ENCODE measurements around the gene EMC9.

The EMC9 gene

GRCh38 chr14:24150567-24150966, 9.2 kb upstream of the EMC9 start:
- Histone ChIP-seq H3K9me3 (ENCODE audit: low read length) (no peaks in the 10 kb centered on the region), H3K27me3 (ENCODE audit: insufficient read depth, low read length) (no peaks in the 10 kb centered on the region), H3K4me3 (ENCODE audit: low read length) (no peak overlapping the region), H3K4me1 (ENCODE audit: insufficient read depth, low read length) (peaks cover 19% of the 10 kb centered on the region), H3K36me3 (ENCODE audit: insufficient read depth, low read length) (peaks cover 53% of the 10 kb centered on the region), H2AFZ (ENCODE audit: low read depth, low read length) (no peak overlapping the region)

GRCh38 chr14:24150061-24150460, 8.7 kb upstream of the EMC9 start:
- no peak overlapping the region for H3K4me3 ChIP-seq (ENCODE audit: low read length)
- H3K27me3 ChIP-seq (ENCODE audit: insufficient read depth, low read length) = no peaks in the 10 kb centered on the region
- H3K36me3 ChIP-seq (ENCODE audit: insufficient read depth, low read length) = peaks cover 48% of the 10 kb centered on the region
- H3K4me1 ChIP-seq (ENCODE audit: insufficient read depth, low read length) = peaks cover 22% of the 10 kb centered on the region
- H2AFZ ChIP-seq (ENCODE audit: low read depth, low read length) = no peak overlapping the region
- no peaks in the 10 kb centered on the region for H3K9me3 ChIP-seq (ENCODE audit: low read length)

DNA sequence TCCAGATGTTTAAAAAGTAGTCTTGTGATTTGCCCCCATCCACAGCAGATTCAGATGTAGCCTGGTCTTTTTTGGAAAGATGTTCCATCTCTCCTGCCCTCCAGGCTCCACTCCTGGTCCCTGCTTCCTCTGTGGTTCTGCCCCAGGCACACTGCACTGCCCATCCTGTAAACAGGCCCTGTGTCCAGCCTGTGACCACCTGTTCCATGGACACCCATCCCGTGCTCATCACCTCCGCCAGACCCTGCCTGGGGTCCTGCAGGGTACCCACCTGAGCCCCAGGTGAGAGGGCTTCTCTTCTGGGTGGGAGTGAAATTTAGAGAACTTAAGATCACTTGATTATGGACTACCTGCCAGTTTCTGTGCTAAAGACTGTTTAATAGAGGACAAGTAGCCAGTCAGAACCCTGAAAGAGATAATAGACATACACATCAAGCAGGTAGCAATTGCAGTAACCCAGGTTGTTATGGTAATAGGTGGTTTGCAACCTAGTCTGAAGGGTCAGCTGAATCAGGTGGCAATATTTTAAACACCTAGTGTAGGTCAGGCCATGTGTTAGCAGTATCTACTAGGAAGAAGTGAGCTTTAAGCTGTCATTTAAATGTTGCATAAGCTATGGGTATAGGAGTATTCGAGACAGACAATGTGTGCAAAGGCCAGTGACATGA, 8.0 kb upstream of the EMC9 start:
- no peaks in the 10 kb centered on the region for H3K9me3 ChIP-seq (ENCODE audit: low read length)
- peaks cover 22% of the 10 kb centered on the region for H3K4me1 ChIP-seq (ENCODE audit: insufficient read depth, low read length)
- H3K36me3 ChIP-seq (ENCODE audit: insufficient read depth, low read length) = peaks cover 46% of the 10 kb centered on the region

DNA sequence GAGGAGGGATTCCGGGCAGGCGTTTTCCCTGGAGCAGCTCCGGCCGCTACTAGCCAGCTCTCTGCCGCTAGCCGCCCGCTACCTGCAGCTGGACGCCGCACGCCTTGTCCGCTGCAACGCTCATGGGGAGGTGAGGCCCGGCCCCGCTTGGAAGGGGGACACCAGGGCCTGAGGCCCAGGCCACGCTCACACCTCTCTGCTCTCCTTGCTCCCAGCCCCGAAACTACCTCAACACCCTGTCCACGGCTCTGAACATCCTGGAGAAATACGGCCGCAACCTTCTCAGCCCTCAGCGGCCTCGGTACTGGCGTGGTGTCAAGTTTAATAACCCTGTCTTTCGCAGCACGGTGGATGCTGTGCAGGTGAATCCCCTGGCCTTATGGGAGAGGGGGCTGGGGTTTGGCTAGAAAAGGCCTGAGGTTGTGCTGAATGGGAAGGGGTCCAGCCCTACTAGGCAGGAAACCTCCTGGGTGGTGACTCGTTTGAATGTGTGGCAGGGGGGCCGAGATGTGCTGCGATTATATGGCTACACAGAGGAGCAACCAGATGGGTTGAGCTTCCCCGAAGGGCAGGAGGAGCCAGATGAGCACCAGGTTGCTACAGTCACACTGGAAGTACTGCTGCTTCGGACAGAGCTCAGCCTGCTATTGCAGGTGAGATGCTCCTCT, 6.5 kb upstream of the EMC9 start:
- peaks cover 55% of the 10 kb centered on the region for H3K36me3 ChIP-seq (ENCODE audit: insufficient read depth, low read length)
- no peaks in the 10 kb centered on the region for H3K27me3 ChIP-seq (ENCODE audit: insufficient read depth, low read length)
- H3K4me3 ChIP-seq (ENCODE audit: low read length) = peak overlapping the region; percentile 66
- peak overlapping the region; percentile 56 for H2AFZ ChIP-seq (ENCODE audit: low read depth, low read length)
- H3K9me3 ChIP-seq (ENCODE audit: low read length) = no peaks in the 10 kb centered on the region
- peaks cover 22% of the 10 kb centered on the region for H3K4me1 ChIP-seq (ENCODE audit: insufficient read depth, low read length)

More for the DNA sequence above, 8.0 kb upstream of the EMC9 start:
- Histone ChIP-seq H2AFZ (ENCODE audit: low read depth, low read length) (no peak overlapping the region), H3K4me3 (ENCODE audit: low read length) (no peak overlapping the region), H3K27me3 (ENCODE audit: insufficient read depth, low read length) (no peaks in the 10 kb centered on the region)

DNA sequence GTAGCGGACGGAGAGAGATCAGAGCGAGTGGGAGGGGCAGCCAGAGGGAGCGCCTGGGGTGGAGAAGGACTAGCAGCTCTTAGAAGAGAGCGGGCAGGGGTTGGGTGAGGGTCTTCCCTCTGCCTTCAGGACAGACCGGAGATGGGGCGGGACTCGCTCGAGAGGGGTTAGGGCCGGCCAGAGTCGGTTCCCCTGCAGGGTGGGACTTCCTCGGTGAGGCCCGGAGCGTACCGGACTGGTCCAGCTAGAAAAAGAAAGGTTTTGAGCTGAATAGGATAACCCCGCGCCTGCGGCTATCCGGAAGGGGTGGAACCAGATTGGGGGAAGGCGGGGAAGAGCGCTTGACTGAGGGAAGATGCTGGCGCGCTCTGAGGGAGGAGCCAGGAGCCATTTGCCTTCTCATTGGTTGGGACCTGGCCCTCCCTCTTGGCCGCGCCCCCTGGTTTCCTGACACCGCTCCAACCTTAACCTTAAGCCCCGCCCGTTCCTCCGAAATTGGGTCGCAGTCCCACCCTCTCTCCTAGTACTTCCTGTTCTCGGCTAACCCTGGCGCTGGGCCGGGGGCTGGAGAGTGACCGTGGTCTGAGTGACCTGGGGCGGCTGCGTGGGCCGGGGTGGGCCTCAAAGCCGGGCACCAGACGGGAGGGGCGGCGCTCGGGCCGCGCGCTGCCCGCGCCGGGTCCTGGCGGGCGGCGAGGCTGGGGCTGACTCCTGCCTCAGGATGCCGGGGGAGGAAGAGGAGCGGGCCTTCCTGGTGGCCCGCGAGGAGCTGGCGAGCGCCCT, 5.8 kb upstream of the EMC9 start, which contains the start of gene RNF31:
Gene RNF31, plus strand, starts transcription at position 521 of the 783 bp plus-strand sequence. Its CDS starts 201 bp downstream, at position 722.
- H3K27me3 ChIP-seq (ENCODE audit: insufficient read depth, low read length) = no peaks in the 10 kb centered on the region
- H2AFZ ChIP-seq (ENCODE audit: low read depth, low read length) = peak within 1 kb of the TSS; percentile 56
- H3K4me3 ChIP-seq (ENCODE audit: low read length) = peak within 1 kb of the TSS; percentile 66
- peaks cover 50% of the 10 kb centered on the region for H3K36me3 ChIP-seq (ENCODE audit: insufficient read depth, low read length)
- peaks cover 23% of the 10 kb centered on the region for H3K4me1 ChIP-seq (ENCODE audit: insufficient read depth, low read length)
- no peaks in the 10 kb centered on the region for H3K9me3 ChIP-seq (ENCODE audit: low read length)

DNA sequence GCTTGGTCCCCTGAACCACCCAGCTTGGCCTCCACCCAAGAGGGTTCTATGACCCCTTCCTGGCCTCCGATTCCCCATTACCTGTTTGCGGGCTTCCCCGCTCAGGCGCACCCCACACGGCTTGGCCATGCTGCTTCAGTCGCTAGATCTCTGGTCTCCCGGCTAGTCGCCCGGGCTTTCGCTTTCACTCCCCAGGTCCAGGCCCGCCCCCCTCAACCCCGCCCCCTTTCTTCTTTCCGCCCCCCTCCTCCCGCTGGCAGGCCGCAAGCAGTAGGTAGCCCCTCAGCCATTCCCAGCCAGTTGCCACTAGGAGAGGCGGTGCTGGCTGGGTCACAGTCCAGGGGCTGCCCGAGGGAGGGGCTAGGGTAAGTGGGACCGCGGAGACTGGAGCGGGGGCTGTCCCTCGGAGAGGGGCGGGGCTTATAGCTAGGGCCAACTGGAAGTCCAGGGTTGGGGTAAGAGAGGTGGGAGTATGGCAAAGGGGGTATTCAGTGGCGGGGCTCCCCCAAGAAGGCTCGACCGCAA, 5.1 kb upstream of the EMC9 start, which contains the start of gene PSME2:
Gene PSME2, minus strand, starts transcription at position 158 of the 525 bp plus-strand sequence. Its CDS starts 29 bp downstream, at position 129.
- peaks cover 44% of the 10 kb centered on the region for H3K36me3 ChIP-seq (ENCODE audit: insufficient read depth, low read length)

DNA sequence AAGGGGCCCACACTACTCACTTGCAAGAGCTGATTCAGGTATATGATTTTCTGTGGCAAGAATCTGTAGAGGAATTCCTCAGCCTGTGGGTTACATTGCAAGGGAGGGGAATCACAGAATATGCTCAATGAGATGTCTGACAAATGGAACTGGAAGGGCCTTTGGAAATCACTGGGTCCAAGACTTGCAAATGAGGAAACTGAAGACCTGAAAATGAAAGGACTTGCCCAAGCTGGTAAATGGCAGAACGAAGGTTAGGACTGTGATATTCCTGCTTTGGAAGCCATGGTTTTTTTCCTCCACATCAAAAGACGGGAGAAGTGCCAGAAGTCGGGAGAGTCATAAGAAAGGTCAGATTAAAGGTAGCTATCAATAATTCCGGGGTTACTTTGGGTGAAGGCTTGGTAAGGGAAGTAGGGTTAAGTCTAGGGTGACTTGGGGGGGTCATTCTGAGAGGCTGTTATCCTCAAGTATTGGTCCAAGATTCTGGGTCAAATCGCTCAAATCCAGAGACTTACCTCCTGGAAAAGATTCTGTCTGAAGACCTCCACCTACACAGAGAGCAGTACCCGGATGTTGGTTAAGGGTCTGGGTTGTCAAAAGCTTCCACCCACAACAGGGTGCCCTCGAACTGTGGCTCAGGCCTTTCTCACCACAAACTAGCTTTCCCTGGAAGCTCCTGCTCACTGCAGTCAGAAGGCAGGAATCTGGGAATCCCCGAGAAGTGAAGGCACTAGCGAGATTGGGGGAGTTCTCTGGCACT, 4.5 kb upstream of the EMC9 start:
- Histone ChIP-seq H3K9me3 (ENCODE audit: low read length) (no peaks in the 10 kb centered on the region), H3K27me3 (ENCODE audit: insufficient read depth, low read length) (no peaks in the 10 kb centered on the region), H3K4me3 (ENCODE audit: low read length) (peak overlapping the region; percentile 66), H3K4me1 (ENCODE audit: insufficient read depth, low read length) (peaks cover 25% of the 10 kb centered on the region), H3K36me3 (ENCODE audit: insufficient read depth, low read length) (peaks cover 37% of the 10 kb centered on the region), H2AFZ (ENCODE audit: low read depth, low read length) (no peak overlapping the region)

More for the DNA sequence above, 5.1 kb upstream of the EMC9 start, which contains the start of gene PSME2:
- Histone ChIP-seq H3K4me3 (ENCODE audit: low read length) (peak within 1 kb of the TSS; percentile 66), H3K4me1 (ENCODE audit: insufficient read depth, low read length) (peaks cover 25% of the 10 kb centered on the region), H2AFZ (ENCODE audit: low read depth, low read length) (peak within 1 kb of the TSS; percentile 56), H3K27me3 (ENCODE audit: insufficient read depth, low read length) (no peaks in the 10 kb centered on the region), H3K9me3 (ENCODE audit: low read length) (no peaks in the 10 kb centered on the region)

- Histone ChIP-seq H3K4me1 (ENCODE audit: insufficient read depth, low read length) (peaks cover 25% of the 10 kb centered on the region), H2AFZ (ENCODE audit: low read depth, low read length) (no peak overlapping the region), H3K9me3 (ENCODE audit: low read length) (no peaks in the 10 kb centered on the region), H3K36me3 (ENCODE audit: insufficient read depth, low read length) (peaks cover 31% of the 10 kb centered on the region), H3K4me3 (ENCODE audit: low read length) (peak overlapping the region; percentile 66), H3K27me3 (ENCODE audit: insufficient read depth, low read length) (no peaks in the 10 kb centered on the region)
Observed at GRCh38 chr14:24145219-24145618, 3.8 kb upstream of the EMC9 start.

DNA sequence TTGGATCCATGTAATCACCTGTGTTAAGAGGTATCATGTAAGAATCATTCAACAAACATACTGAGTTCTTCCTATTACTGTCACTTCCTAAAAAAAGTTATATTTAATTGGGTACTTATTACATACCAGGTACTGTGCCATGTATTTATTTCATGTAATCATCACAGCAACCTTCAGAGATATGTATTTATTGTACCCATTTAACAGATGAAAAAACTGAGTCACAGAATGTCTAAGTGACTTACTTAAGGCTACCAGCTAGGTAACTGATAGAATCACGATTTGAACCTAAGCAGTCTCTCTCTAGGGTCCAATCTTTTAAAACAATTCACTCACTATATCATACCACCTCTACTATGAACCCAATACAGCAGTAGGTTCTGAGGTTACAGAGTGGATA, 3.1 kb upstream of the EMC9 start:
- Histone ChIP-seq H3K4me3 (ENCODE audit: low read length) (no peak overlapping the region), H3K4me1 (ENCODE audit: insufficient read depth, low read length) (peaks cover 30% of the 10 kb centered on the region), H3K27me3 (ENCODE audit: insufficient read depth, low read length) (no peaks in the 10 kb centered on the region), H2AFZ (ENCODE audit: low read depth, low read length) (no peak overlapping the region), H3K9me3 (ENCODE audit: low read length) (no peaks in the 10 kb centered on the region), H3K36me3 (ENCODE audit: insufficient read depth, low read length) (peaks cover 26% of the 10 kb centered on the region)

GRCh38 chr14:24143511-24143910, 2.1 kb upstream of the EMC9 start:
- Histone ChIP-seq H3K9me3 (ENCODE audit: low read length) (no peaks in the 10 kb centered on the region), H3K36me3 (ENCODE audit: insufficient read depth, low read length) (peaks cover 28% of the 10 kb centered on the region), H3K4me3 (ENCODE audit: low read length) (no peak overlapping the region), H3K27me3 (ENCODE audit: insufficient read depth, low read length) (no peaks in the 10 kb centered on the region), H2AFZ (ENCODE audit: low read depth, low read length) (no peak overlapping the region), H3K4me1 (ENCODE audit: insufficient read depth, low read length) (peaks cover 30% of the 10 kb centered on the region)

DNA sequence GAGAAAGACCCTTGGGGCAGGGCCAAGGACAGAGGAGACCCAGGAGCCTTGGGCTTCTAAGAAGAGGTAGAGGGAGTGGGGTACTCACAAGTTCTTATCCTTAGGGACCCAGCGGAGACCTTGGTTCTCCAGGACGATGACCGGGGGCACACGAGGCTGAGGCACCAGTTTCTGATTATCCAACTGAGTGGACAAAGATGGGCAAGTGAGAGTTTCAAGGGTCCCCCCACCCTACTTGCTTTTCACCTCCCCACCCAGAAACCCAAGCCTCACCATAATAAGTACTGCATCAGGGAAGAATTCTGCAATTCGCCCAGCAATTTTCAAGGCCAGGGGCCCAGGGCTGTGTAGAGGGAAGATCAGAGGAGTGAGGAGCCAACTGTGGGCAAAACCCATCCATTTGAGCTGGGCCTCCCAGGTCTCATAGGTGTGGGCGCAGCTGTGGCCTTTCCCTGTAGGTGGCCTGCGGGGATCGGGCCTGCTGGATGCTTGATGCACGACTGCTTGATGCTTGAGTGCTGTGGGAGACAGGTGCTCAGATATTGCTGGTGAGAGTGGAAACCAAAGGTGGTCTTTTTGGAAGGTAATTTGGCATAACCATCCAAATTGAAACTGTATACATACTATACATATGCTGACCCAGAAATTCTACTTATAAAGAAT, 2.0 kb downstream of the EMC9 start:
- H3K27me3 ChIP-seq (ENCODE audit: insufficient read depth, low read length) = no peaks in the 10 kb centered on the region
- H3K4me1 ChIP-seq (ENCODE audit: insufficient read depth, low read length) = peaks cover 18% of the 10 kb centered on the region
- H3K36me3 ChIP-seq (ENCODE audit: insufficient read depth, low read length) = peaks cover 29% of the 10 kb centered on the region
- H2AFZ ChIP-seq (ENCODE audit: low read depth, low read length) = no peak overlapping the region
- H3K4me3 ChIP-seq (ENCODE audit: low read length) = peak overlapping the region; percentile 63
- H3K9me3 ChIP-seq (ENCODE audit: low read length) = no peaks in the 10 kb centered on the region

Measured in neuron (in vitro differentiated cells).